OCI-LY7 (cell line): ENCODE measurements around the gene MACIR. TPM values are rescaled to one million over a fixed set of nuclear protein-coding genes. Genes with fewer than 3 reads are reported as not detected.

Experiments
- BruUV-seq: library from RNA; stranded (reverse); fragments of 400-500 nt; replicated peaks from 2 replicates; lab custom pipeline; 2021; lab: Mats Ljungman, UMichigan
- CTCF ChIA-PET: fragments of 300-600 bp; sonication (Branson Sonifier 250); formaldehyde crosslinking; loops from one replicate; lab custom pipeline; 2022; ENCODE audit warnings: antibody characterized with exemption; ENCODE audit not compliant: unreplicated experiment; lab: Charles Lee
- POLR2A ChIA-PET: fragments of 300-600 bp; sonication (Branson Sonifier 250); formaldehyde crosslinking; loops from one replicate; lab custom pipeline; 2022; ENCODE audit warnings: antibody characterized with exemption; lab: Charles Lee
- DNase-seq: peaks from one replicate; pipeline ENCODE4 v3.0.0-alpha.2; 2015; ENCODE audit warnings: low spot score
- H2AFZ ChIP-seq: fragments of 200-600 bp; sonication (generic), shearing (Covaris generic); 2 replicates; pipeline ENCODE4 v1.6.1; 2014; ENCODE audit warnings: mild to moderate bottlenecking, antibody characterized with exemption, low read length, moderate library complexity
- H3K27ac ChIP-seq: fragments of 200-600 bp; sonication (generic); 2 replicates; pipeline ENCODE4 v1.5.1; 2014; ENCODE audit warnings: mixed run types, low read depth, mild to moderate bottlenecking, moderate library complexity, low read length, inconsistent platforms; ENCODE audit not compliant: poor library complexity, severe bottlenecking
- H3K36me3 ChIP-seq: fragments of 200-600 bp; sonication (generic); 2 replicates; pipeline ENCODE4 v1.6.1; 2014; ENCODE audit warnings: mild to moderate bottlenecking, antibody characterized with exemption, low read length, moderate library complexity, mixed read lengths; ENCODE audit not compliant: insufficient read depth
- H3K4me1 ChIP-seq: fragments of 200-600 bp; sonication (generic); 2 replicates; pipeline ENCODE4 v1.5.1; 2014; ENCODE audit warnings: mild to moderate bottlenecking, low read length; ENCODE audit not compliant: insufficient read depth, poor library complexity, severe bottlenecking
- H3K4me2 ChIP-seq: fragments of 200-600 bp; sonication (generic); 2 replicates; pipeline ENCODE4 v1.6.1; 2014; ENCODE audit warnings: mild to moderate bottlenecking, low read length
- H3K4me3 ChIP-seq: fragments of 200-600 bp; sonication (generic); 2 replicates; pipeline ENCODE4 v1.5.1; 2014; ENCODE audit warnings: mild to moderate bottlenecking, low read depth, low read length; ENCODE audit not compliant: poor library complexity, severe bottlenecking
- H3K79me2 ChIP-seq: fragments of 200-600 bp; sonication (generic); 2 replicates; pipeline ENCODE4 v1.6.1; 2016; ENCODE audit warnings: low read depth, mild to moderate bottlenecking, low read length, moderate library complexity, mixed read lengths; ENCODE audit not compliant: insufficient read depth
- H3K9me2 ChIP-seq: fragments of 200-600 bp; sonication (generic); 2 replicates; pipeline ENCODE4 v1.6.1; 2016; ENCODE audit warnings: mild to moderate bottlenecking, low read length, mixed read lengths; ENCODE audit not compliant: insufficient read depth
- H3K9me3 ChIP-seq: fragments of 200-600 bp; sonication (generic); 2 replicates; pipeline ENCODE4 v1.6.1; 2014; ENCODE audit warnings: mild to moderate bottlenecking, mixed run types, low read length, mixed read lengths
- H4K20me1 ChIP-seq: fragments of 200-600 bp; sonication (generic); 2 replicates; pipeline ENCODE4 v1.6.1; 2014; ENCODE audit warnings: mild to moderate bottlenecking, antibody characterized with exemption, low read length, moderate library complexity, mixed read lengths; ENCODE audit not compliant: insufficient read depth
- CTCF ChIP-seq: fragments of 200-600 bp; sonication (generic); conservative IDR thresholded peaks from 2 replicates; pipeline ENCODE4 v1.5.1; 2014; ENCODE audit warnings: mild to moderate bottlenecking, antibody characterized with exemption, low read length, moderate library complexity, mixed read lengths
- EZH2phosphoT487 ChIP-seq: fragments of 200-600 bp; sonication (generic); IDR thresholded peaks from 2 replicates; pipeline ENCODE4 v1.6.1; 2018; ENCODE audit warnings: low read depth, borderline replicate concordance, mild to moderate bottlenecking, mixed run types, antibody characterized with exemption, low read length, moderate library complexity, mixed read lengths
- intact Hi-C: fragments of 100-400 bp; cut with micrococcal nuclease; formaldehyde crosslinking; loops from one replicate; pipeline ENCODE4 v1.10.0; 2022; ENCODE audit not compliant: unreplicated experiment
- total RNA-seq, 2 experiments: library from RNA; depleted of rRNA in 1 of 2; stranded (reverse); fragments of >200 nt in 1 of 2; shearing (Covaris generic) in 1 of 2; gene quantifications; 2 replicates each; pipeline ENCODE4 v1.2.3, GENCODE V29; 2014 to 2022

Gene MACIR
- total RNA-seq, 2 experiments from 2014 or later: 10.9 to 11.7 TPM

- H3K9me3 ChIP-seq: no peaks in the 10 kb centered on the region
- H2AFZ ChIP-seq: no peak overlapping the region
- DNase-seq: no peak
- no peak overlapping the region for H3K4me2 ChIP-seq
- H3K4me3 ChIP-seq: no peak overlapping the region
- no peaks in the 10 kb centered on the region for H3K9me2 ChIP-seq
- BruUV-seq: no TSS peak
- no peaks in the 10 kb centered on the region for H3K36me3 ChIP-seq
- H3K27ac ChIP-seq: no peak overlapping the region
- no peaks in the 10 kb centered on the region for H4K20me1 ChIP-seq
- POLR2A ChIA-PET: interaction anchor here (0.6 to 0.9 kb wide), 2 partner anchors 8 to 33 kb away, joined by 5 to 7 read pairs; no protein-coding TSS in a partner anchor
- CTCF ChIA-PET: no interaction called here
- H3K4me1 ChIP-seq: no peaks in the 10 kb centered on the region
- no peaks in the 10 kb centered on the region for H3K79me2 ChIP-seq
- TF ChIP-seq EZH2phosphoT487 (no peak), CTCF (no peak)
- intact Hi-C loops: no loop called here
Measured at GRCh38 chr5:103290846-103291245, 32.3 kb downstream of the MACIR start.

GRCh38 chr5:103291606-103292005 is 33.0 kb downstream of the MACIR start:
- POLR2A ChIA-PET: no interaction called here
- no peaks in the 10 kb centered on the region for H3K79me2 ChIP-seq
- no peak for TF ChIP-seq CTCF
- no peaks in the 10 kb centered on the region for H3K9me2 ChIP-seq
- no peak for DNase-seq
- H3K4me3 ChIP-seq: no peak overlapping the region
- no peak overlapping the region for H2AFZ ChIP-seq
- H3K9me3 ChIP-seq: no peaks in the 10 kb centered on the region
- H3K4me1 ChIP-seq: no peaks in the 10 kb centered on the region
- H3K4me2 ChIP-seq: no peak overlapping the region
- CTCF ChIA-PET: interaction anchor here (0.5 kb wide), 1 partner anchor 15 kb away, joined by 3 read pairs; no protein-coding TSS in a partner anchor
- no TSS peak for BruUV-seq
- no peaks in the 10 kb centered on the region for H3K36me3 ChIP-seq
- intact Hi-C loops: no loop called here
- no peak overlapping the region for H3K27ac ChIP-seq
- no peaks in the 10 kb centered on the region for H4K20me1 ChIP-seq

- TF ChIP-seq CTCF (no peak), EZH2phosphoT487 (no peak)
- Histone ChIP-seq H3K9me3 (no peaks in the 10 kb centered on the region), H4K20me1 (no peaks in the 10 kb centered on the region), H3K4me3 (no peak overlapping the region), H3K36me3 (no peaks in the 10 kb centered on the region), H3K27ac (no peak overlapping the region), H3K9me2 (no peaks in the 10 kb centered on the region), H3K4me1 (no peaks in the 10 kb centered on the region), H2AFZ (no peak overlapping the region), H3K4me2 (no peak overlapping the region), H3K79me2 (no peaks in the 10 kb centered on the region)
- POLR2A ChIA-PET: no interaction called here
- intact Hi-C loops: no loop called here
- DNase-seq: no peak
- BruUV-seq: no TSS peak
- CTCF ChIA-PET: no interaction called here
Measured at GRCh38 chr5:103293099-103293498, 34.5 kb downstream of the MACIR start.
